HL-60 (cell line): ENCODE results near the gene ADAM12.

ENCODE experiments used
- DNase-seq, 2 experiments: peaks; one replicate each; pipeline ENCODE4 v3.0.0-alpha.2; 2010 to 2020; ENCODE audit warnings: low read depth in 1 of 2, low spot score in 1 of 2
- H3K27ac ChIP-seq: fragments of 250-450 bp; sonication (Bioruptor Pico); replicated peaks from 2 replicates; pipeline ENCODE4 v1.5.1; 2020; ENCODE audit warnings: mild to moderate bottlenecking, moderate library complexity
- H3K27me3 ChIP-seq: fragments of 250-450 bp; sonication (Bioruptor Pico); 2 replicates; pipeline ENCODE4 v1.5.1; 2021; ENCODE audit warnings: mild to moderate bottlenecking, moderate library complexity; ENCODE audit not compliant: insufficient read depth, poor library complexity, severe bottlenecking
- H3K4me3 ChIP-seq: replicated peaks from 2 replicates; pipeline ENCODE4 v1.5.1; 2011; ENCODE audit warnings: mild to moderate bottlenecking, control low read depth, low read length; ENCODE audit not compliant: insufficient read depth
- GABPA ChIP-seq: IDR thresholded peaks from 2 replicates; pipeline ENCODE4 v1.6.1; 2012; ENCODE audit warnings: low read depth
- POLR2AphosphoS5 ChIP-seq: IDR thresholded peaks from 2 replicates; pipeline ENCODE4 v1.6.1; 2012; ENCODE audit warnings: low read depth
- SPI1 ChIP-seq: IDR thresholded peaks from 2 replicates; pipeline ENCODE4 v1.6.1; 2012; ENCODE audit warnings: low read depth, mild to moderate bottlenecking, borderline replicate concordance
- TF ChIP-seq, protein P1 (sequence below): IDR thresholded peaks from 2 replicates; pipeline ENCODE4 v1.6.1; 2012; ENCODE audit warnings: low read depth; ENCODE audit not compliant: insufficient replicate concordance
- TF ChIP-seq, protein P2 (sequence below): IDR thresholded peaks from one replicate; pipeline ENCODE4 v1.5.1; 2011; ENCODE audit warnings: low read length, control low read depth, inconsistent platforms; ENCODE audit not compliant: insufficient read depth

The ADAM12 gene

GRCh38 chr10:126170776-126171175 is 217.5 kb downstream of the ADAM12 start:
- Histone ChIP-seq H3K27ac (no peak overlapping the region), H3K4me3 (no peak overlapping the region)
- TF ChIP-seq POLR2AphosphoS5 (no peak), SPI1 (no peak), GABPA (no peak)
- TF ChIP-seq, protein P1, sequence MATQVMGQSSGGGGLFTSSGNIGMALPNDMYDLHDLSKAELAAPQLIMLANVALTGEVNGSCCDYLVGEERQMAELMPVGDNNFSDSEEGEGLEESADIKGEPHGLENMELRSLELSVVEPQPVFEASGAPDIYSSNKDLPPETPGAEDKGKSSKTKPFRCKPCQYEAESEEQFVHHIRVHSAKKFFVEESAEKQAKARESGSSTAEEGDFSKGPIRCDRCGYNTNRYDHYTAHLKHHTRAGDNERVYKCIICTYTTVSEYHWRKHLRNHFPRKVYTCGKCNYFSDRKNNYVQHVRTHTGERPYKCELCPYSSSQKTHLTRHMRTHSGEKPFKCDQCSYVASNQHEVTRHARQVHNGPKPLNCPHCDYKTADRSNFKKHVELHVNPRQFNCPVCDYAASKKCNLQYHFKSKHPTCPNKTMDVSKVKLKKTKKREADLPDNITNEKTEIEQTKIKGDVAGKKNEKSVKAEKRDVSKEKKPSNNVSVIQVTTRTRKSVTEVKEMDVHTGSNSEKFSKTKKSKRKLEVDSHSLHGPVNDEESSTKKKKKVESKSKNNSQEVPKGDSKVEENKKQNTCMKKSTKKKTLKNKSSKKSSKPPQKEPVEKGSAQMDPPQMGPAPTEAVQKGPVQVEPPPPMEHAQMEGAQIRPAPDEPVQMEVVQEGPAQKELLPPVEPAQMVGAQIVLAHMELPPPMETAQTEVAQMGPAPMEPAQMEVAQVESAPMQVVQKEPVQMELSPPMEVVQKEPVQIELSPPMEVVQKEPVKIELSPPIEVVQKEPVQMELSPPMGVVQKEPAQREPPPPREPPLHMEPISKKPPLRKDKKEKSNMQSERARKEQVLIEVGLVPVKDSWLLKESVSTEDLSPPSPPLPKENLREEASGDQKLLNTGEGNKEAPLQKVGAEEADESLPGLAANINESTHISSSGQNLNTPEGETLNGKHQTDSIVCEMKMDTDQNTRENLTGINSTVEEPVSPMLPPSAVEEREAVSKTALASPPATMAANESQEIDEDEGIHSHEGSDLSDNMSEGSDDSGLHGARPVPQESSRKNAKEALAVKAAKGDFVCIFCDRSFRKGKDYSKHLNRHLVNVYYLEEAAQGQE: no peak
- TF ChIP-seq, protein P2, sequence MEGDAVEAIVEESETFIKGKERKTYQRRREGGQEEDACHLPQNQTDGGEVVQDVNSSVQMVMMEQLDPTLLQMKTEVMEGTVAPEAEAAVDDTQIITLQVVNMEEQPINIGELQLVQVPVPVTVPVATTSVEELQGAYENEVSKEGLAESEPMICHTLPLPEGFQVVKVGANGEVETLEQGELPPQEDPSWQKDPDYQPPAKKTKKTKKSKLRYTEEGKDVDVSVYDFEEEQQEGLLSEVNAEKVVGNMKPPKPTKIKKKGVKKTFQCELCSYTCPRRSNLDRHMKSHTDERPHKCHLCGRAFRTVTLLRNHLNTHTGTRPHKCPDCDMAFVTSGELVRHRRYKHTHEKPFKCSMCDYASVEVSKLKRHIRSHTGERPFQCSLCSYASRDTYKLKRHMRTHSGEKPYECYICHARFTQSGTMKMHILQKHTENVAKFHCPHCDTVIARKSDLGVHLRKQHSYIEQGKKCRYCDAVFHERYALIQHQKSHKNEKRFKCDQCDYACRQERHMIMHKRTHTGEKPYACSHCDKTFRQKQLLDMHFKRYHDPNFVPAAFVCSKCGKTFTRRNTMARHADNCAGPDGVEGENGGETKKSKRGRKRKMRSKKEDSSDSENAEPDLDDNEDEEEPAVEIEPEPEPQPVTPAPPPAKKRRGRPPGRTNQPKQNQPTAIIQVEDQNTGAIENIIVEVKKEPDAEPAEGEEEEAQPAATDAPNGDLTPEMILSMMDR: no peak

GRCh38 chr10:126170371-126170770 is 217.9 kb downstream of the ADAM12 start:
- H3K27ac ChIP-seq: no peak overlapping the region

More at GRCh38 chr10:126170776-126171175, 217.5 kb downstream of the ADAM12 start:
- no peaks in the 10 kb centered on the region for H3K27me3 ChIP-seq
- DNase-seq: no peak

GRCh38 chr10:126169899-126170298 is 218.4 kb downstream of the ADAM12 start:
- TF ChIP-seq GABPA (no peak), SPI1 (no peak), POLR2AphosphoS5 (no peak)
- TF ChIP-seq, protein P1: no peak
- TF ChIP-seq, protein P2: no peak
- no peak overlapping the region for H3K4me3 ChIP-seq
- no peaks in the 10 kb centered on the region for H3K27me3 ChIP-seq
- DNase-seq: no peak
- no peak overlapping the region for H3K27ac ChIP-seq

More at GRCh38 chr10:126170371-126170770, 217.9 kb downstream of the ADAM12 start:
- no peak overlapping the region for H3K4me3 ChIP-seq
- H3K27me3 ChIP-seq: no peaks in the 10 kb centered on the region
- TF ChIP-seq, protein P2: no peak
- TF ChIP-seq GABPA (no peak), SPI1 (no peak), POLR2AphosphoS5 (no peak)
- TF ChIP-seq, protein P1: no peak
- DNase-seq: no peak
